HG02588 (cell line): ENCODE data around the gene PCDH8.

Experiments
- ATAC-seq: cut with Tn5 transposase; IDR thresholded peaks from one replicate; pipeline ENCODE4 v1.9.1; 2021; ENCODE audit warnings: mild to moderate bottlenecking, moderate library complexity; ENCODE audit not compliant: unreplicated experiment

Gene PCDH8

GRCh38 chr13:52851137-52851962 is 2.9 kb upstream of the PCDH8 start:
- ATAC-seq: peak; percentile 74

GRCh38 chr13:52850396-52851136 is 2.1 kb upstream of the PCDH8 start:
- peak; percentile 52 for ATAC-seq

GRCh38 chr13:52850072-52850395 is 1.6 kb upstream of the PCDH8 start:
- no peak for ATAC-seq

GRCh38 chr13:52849291-52850071 is 1.0 kb upstream of the PCDH8 start:
- ATAC-seq: no peak

- ATAC-seq: no peak
Observed at GRCh38 chr13:52847682-52848432, 583 bp downstream of the PCDH8 start.

GRCh38 chr13:52847322-52847681 is 1.1 kb downstream of the PCDH8 start:
- no peak for ATAC-seq

- ATAC-seq: no peak
Observed at GRCh38 chr13:52846567-52847321, 1.7 kb downstream of the PCDH8 start.

- no peak for ATAC-seq
Observed at GRCh38 chr13:52845766-52846566, 2.5 kb downstream of the PCDH8 start.

GRCh38 chr13:52845334-52845761 is 3.1 kb downstream of the PCDH8 start:
- ATAC-seq: no peak

GRCh38 chr13:52844836-52845235 is 3.6 kb downstream of the PCDH8 start:
- ATAC-seq: no peak

- ATAC-seq: no peak
Observed at GRCh38 chr13:52842441-52842840, 6.0 kb downstream of the PCDH8 start.

- ATAC-seq: no peak
Observed at GRCh38 chr13:52840066-52840465, 8.4 kb downstream of the PCDH8 start.

- ATAC-seq: no peak
Observed at GRCh38 chr13:52838433-52839107, 9.9 kb downstream of the PCDH8 start.

- no peak for ATAC-seq
Observed at GRCh38 chr13:52837850-52838249, 10.6 kb downstream of the PCDH8 start.

- no peak for ATAC-seq
Observed at GRCh38 chr13:52835071-52835839, 13.2 kb downstream of the PCDH8 start.

GRCh38 chr13:52833296-52833875 is 15.1 kb downstream of the PCDH8 start:
- ATAC-seq: no peak

GRCh38 chr13:52832313-52832712 is 16.1 kb downstream of the PCDH8 start:
- ATAC-seq: no peak

- no peak for ATAC-seq
Observed at GRCh38 chr13:52830946-52831345, 17.5 kb downstream of the PCDH8 start.
